Measurements from ENCODE around the gene POLR1D.

The POLR1D gene

GRCh38 chr13:27617881-27618321, 3.8 kb upstream of the POLR1D start:
- peaks cover 95% of the 10 kb centered on the region for H3K79me2 ChIP-seq (ENCODE audit: low read length)
- peaks cover 27% of the 10 kb centered on the region for H3K36me3 ChIP-seq (replicated peaks; ENCODE audit: low read depth, low read length)
- peak overlapping the region; percentile 87 for H3K4me2 ChIP-seq (ENCODE audit: low read length)
- no peak overlapping the region for H3K9ac ChIP-seq (ENCODE audit: low read length)
- no peak for TF ChIP-seq CTCF (IDR thresholded peaks at IDR 0.05; ENCODE audit: low read depth, low read length)
- no peak for TF ChIP-seq EZH2phosphoT487 (IDR thresholded peaks at IDR 0.05; ENCODE audit: low read depth)
- no peak overlapping the region for H3K4me3 ChIP-seq (ENCODE audit: low read length)
- H3K27me3 ChIP-seq (ENCODE audit: low read depth, low read length), result no peaks in the 10 kb centered on the region
- no peak overlapping the region for H3K27ac ChIP-seq (ENCODE audit: low read length)
- peaks cover 8% of the 10 kb centered on the region; the same call in 1 of the 2 replicates for H3K9me3 ChIP-seq (ENCODE audit: insufficient read depth, low read length)
- H4K20me1 ChIP-seq (ENCODE audit: insufficient read depth, low read length), result peaks cover 52% of the 10 kb centered on the region
- H3K4me1 ChIP-seq (ENCODE audit: low read length), result peaks cover 22% of the 10 kb centered on the region
- no peak overlapping the region for H2AFZ ChIP-seq (ENCODE audit: low read depth, low read length)

DNA sequence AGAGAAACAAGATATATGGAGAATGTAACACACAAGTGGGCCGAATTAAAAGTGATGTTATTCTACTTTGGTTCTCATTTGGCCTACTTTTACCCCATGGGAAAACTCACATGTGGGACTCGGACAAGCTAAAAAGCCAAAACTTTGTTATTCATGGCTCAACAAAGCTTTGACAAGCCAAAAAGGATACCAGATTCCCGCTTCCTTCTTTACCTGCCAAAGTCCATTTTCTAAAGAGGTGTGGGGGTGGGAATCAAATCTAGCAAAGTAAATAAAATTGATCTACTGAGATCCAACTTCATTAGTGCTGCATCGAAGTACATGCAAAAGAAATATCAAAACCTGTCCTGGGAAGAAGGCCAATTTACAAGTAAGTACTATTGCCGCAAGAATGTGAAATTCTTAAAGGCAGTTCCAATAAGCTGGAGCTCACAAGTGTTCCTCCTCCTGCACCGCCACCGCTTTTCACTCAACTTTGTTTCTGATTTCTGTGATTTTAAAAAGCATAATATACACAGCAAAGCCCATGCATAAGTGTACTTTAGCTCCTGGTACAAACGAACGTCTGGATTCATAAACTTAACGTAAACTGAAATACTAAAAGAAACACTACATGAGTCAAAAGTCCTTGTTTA, 2.5 kb upstream of the POLR1D start:
- H3K36me3 ChIP-seq (replicated peaks; ENCODE audit: low read depth, low read length), result peaks cover 35% of the 10 kb centered on the region
- no peak overlapping the region for H2AFZ ChIP-seq (ENCODE audit: low read depth, low read length)
- H3K4me3 ChIP-seq (ENCODE audit: low read length), result peak overlapping the region; percentile 91
- H3K79me2 ChIP-seq (ENCODE audit: low read length), result peaks cover 95% of the 10 kb centered on the region
- no peaks in the 10 kb centered on the region for H3K27me3 ChIP-seq (ENCODE audit: low read depth, low read length)
- TF ChIP-seq CTCF (IDR thresholded peaks at IDR 0.05; ENCODE audit: low read depth, low read length), result no peak
- no peak for TF ChIP-seq EZH2phosphoT487 (IDR thresholded peaks at IDR 0.05; ENCODE audit: low read depth)
- H3K9ac ChIP-seq (ENCODE audit: low read length), result peak overlapping the region; percentile 79
- H3K4me2 ChIP-seq (ENCODE audit: low read length), result peak overlapping the region; percentile 87
- 0 out of 2 replicates have a peak overlapping the region, but pooled peaks have one; percentile 55 for H3K27ac ChIP-seq (ENCODE audit: low read length)
- H3K9me3 ChIP-seq (ENCODE audit: insufficient read depth, low read length), result peaks cover 8% of the 10 kb centered on the region; the same call in 1 of the 2 replicates
- peaks cover 35% of the 10 kb centered on the region for H3K4me1 ChIP-seq (ENCODE audit: low read length)
- H4K20me1 ChIP-seq (ENCODE audit: insufficient read depth, low read length), result peaks cover 59% of the 10 kb centered on the region

GRCh38 chr13:27619728-27620376, 1.8 kb upstream of the POLR1D start:
- Histone ChIP-seq H2AFZ (ENCODE audit: low read depth, low read length) (no peak overlapping the region), H3K4me2 (ENCODE audit: low read length) (peak overlapping the region; percentile 87), H3K79me2 (ENCODE audit: low read length) (peaks cover 95% of the 10 kb centered on the region), H3K4me1 (ENCODE audit: low read length) (peaks cover 40% of the 10 kb centered on the region), H3K27ac (ENCODE audit: low read length) (peak overlapping the region; percentile 55), H3K36me3 (replicated peaks; ENCODE audit: low read depth, low read length) (peaks cover 34% of the 10 kb centered on the region), H4K20me1 (ENCODE audit: insufficient read depth, low read length) (peaks cover 60% of the 10 kb centered on the region), H3K9me3 (ENCODE audit: insufficient read depth, low read length) (peaks cover 2% of the 10 kb centered on the region; the same call in 1 of the 2 replicates), H3K27me3 (ENCODE audit: low read depth, low read length) (no peaks in the 10 kb centered on the region), H3K9ac (ENCODE audit: low read length) (peak overlapping the region; percentile 79), H3K4me3 (ENCODE audit: low read length) (peak overlapping the region; percentile 91)
- TF ChIP-seq CTCF (IDR thresholded peaks at IDR 0.05; ENCODE audit: low read depth, low read length) (peak; percentile 28), EZH2phosphoT487 (IDR thresholded peaks at IDR 0.05; ENCODE audit: low read depth) (no peak)

DNA sequence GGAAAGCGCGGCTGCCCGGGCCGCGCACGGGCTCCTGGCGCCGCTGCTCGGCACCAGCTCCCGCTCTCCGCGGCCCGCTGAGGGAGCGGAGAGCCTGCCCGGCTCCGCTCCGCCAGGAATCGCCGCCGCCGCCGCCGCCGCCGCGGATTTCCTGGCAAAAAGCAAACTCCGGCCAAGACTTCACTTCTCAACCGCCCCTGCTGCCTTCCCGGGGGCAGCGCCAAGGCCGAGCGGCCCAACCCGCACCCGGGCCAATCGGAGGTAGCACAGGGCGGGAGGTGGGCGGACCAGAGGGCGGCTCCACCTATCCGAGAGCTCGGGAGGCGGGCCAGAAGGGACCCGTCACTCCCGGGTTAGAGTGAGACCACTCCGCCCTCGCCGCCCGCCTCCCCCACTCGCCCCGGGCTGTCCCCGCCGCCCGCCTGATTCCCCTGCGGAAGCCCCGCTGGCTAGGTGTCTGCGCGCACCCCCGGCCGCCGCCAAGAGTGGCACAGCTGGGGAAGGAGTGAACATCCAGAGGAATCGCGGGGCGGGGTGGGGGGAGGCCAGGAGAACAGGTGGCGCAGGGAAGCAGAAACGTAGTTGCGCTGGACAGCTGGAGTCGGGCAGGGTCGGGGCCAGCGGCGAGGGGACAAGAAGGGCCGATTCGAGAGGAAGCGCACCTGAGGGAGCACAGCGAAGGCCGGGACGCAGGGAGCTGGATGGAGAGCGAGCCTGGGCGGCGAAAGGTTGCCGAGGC, 1.1 kb upstream of the POLR1D start, which contains the start of gene LNX2:
TSS of gene LNX2 (minus strand) at position 153 of the 739 bp plus-strand sequence. CDS start 38,826 bp downstream, outside the sequence.
- Histone ChIP-seq H2AFZ (ENCODE audit: low read depth, low read length) (peak within 1 kb of the TSS; percentile 30), H3K4me2 (ENCODE audit: low read length) (peak within 1 kb of the TSS; percentile 87), H3K9ac (ENCODE audit: low read length) (peak within 1 kb of the TSS; percentile 85), H3K4me3 (ENCODE audit: low read length) (peak within 1 kb of the TSS; percentile 91), H3K79me2 (ENCODE audit: low read length) (peaks cover 95% of the 10 kb centered on the region), H4K20me1 (ENCODE audit: insufficient read depth, low read length) (peaks cover 59% of the 10 kb centered on the region), H3K4me1 (ENCODE audit: low read length) (peaks cover 42% of the 10 kb centered on the region), H3K27ac (ENCODE audit: low read length) (peak within 1 kb of the TSS; percentile 93), H3K9me3 (ENCODE audit: insufficient read depth, low read length) (no peaks in the 10 kb centered on the region), H3K36me3 (replicated peaks; ENCODE audit: low read depth, low read length) (peaks cover 33% of the 10 kb centered on the region), H3K27me3 (ENCODE audit: low read depth, low read length) (no peaks in the 10 kb centered on the region)
- TF ChIP-seq EZH2phosphoT487 (IDR thresholded peaks at IDR 0.05; ENCODE audit: low read depth), result no peak
- TF ChIP-seq CTCF (IDR thresholded peaks at IDR 0.05; ENCODE audit: low read depth, low read length), result no peak

All from OCI-LY3 (cell line).